ENCODE measurements around the gene IFITM2. TPM values are rescaled to one million over a fixed set of nuclear protein-coding genes. Genes with fewer than 3 reads are reported as not detected.
"Not testable (repeated sequence)": the region's sequence is repeated elsewhere in the genome, so short reads cannot be mapped to it uniquely, and the experiment has no call there.

The IFITM2 gene
- total RNA-seq, 1 donor from 2014 or later, result 39.9 TPM

DNA sequence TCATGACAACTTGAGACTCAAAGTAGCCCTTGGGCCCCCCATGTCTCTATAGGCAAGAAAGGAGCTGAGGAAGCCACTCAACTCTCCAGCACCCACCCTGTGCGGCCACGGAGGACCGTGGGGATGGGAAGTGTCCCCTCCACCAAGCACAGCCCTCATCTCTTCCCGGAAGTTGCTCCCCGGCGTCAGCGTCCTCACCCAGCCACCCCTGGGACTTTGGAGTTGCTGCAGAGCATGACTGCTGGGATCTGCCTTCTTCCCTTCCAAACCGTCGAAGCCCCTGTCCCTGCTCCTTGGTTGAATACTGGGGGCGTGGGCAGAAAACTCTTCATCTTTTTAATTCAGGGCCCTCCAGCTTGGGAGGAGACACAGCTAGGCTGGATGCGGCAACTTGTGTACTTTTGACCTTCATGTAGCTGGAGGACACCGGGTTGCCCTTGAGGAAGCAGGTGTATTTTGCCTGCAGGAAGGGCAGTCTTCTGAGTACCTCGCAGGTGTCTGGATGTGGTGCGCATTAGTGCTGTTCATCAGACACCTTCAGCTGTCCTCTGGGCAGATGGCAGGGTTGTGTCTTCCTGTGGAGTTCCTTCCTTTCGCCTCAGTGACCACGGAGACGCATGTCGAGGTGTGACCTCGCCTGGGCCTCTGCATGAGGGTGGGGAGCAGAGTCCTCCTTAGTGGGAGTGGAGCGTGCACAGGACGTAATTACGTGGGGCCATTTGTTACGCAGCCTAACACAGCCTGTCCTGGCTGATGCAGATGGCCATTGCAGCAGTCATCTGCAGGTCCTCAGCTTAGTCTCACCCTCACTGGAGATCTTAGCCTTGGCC, 25.2 kb downstream of the IFITM2 start:
- H3K4me3 ChIP-seq (ENCODE audit: low read depth, low read length), result no peak overlapping the region
- TF ChIP-seq, protein P1, sequence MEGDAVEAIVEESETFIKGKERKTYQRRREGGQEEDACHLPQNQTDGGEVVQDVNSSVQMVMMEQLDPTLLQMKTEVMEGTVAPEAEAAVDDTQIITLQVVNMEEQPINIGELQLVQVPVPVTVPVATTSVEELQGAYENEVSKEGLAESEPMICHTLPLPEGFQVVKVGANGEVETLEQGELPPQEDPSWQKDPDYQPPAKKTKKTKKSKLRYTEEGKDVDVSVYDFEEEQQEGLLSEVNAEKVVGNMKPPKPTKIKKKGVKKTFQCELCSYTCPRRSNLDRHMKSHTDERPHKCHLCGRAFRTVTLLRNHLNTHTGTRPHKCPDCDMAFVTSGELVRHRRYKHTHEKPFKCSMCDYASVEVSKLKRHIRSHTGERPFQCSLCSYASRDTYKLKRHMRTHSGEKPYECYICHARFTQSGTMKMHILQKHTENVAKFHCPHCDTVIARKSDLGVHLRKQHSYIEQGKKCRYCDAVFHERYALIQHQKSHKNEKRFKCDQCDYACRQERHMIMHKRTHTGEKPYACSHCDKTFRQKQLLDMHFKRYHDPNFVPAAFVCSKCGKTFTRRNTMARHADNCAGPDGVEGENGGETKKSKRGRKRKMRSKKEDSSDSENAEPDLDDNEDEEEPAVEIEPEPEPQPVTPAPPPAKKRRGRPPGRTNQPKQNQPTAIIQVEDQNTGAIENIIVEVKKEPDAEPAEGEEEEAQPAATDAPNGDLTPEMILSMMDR (IDR thresholded peaks at IDR 0.05; ENCODE audit: insufficient read depth, low read length, poor library complexity, severe bottlenecking), result no peak
- no peaks in the 10 kb centered on the region for H3K27me3 ChIP-seq (ENCODE audit: control insufficient read depth, insufficient read depth, low read length)
- H3K36me3 ChIP-seq (ENCODE audit: control insufficient read depth, insufficient read depth, low read length), result no peaks in the 10 kb centered on the region
- no peak for DNase-seq (ENCODE audit: low read depth)

DNA sequence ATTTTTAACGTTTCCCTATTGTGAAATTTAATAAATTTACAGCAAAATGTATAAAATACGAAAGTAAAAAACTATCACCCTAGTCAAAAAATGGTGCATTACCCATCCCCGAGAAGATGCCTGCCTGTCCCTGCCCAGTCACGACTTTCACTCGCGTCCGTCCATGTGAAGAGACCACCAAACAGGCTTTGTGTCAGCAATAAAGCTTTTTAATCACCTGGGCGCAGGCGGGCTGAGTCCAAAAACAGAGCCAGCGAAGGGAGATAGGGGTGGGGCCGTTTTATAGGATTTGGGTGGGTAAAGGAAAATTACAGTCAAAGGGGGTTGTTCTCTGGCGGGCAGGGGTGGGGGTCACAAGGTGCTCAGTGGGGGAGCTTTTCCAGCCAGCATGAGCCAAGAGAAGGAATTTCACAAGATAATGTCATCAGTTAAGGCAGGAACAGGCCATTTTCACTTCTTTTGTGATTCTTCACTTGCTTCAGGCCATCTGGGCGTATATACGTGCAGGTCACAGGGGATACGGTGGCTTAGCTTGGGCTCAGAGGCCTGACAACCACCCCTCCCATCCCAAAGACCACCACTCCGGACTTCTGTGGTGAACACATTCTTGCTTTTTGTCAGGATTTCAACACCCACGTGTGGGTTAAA, 26.1 kb downstream of the IFITM2 start:
- DNase-seq (ENCODE audit: low read depth); H3K27me3 ChIP-seq (ENCODE audit: control insufficient read depth, insufficient read depth, low read length); H3K4me3 ChIP-seq (ENCODE audit: low read depth, low read length); H3K36me3 ChIP-seq (ENCODE audit: control insufficient read depth, insufficient read depth, low read length): not testable (repeated sequence)

DNA sequence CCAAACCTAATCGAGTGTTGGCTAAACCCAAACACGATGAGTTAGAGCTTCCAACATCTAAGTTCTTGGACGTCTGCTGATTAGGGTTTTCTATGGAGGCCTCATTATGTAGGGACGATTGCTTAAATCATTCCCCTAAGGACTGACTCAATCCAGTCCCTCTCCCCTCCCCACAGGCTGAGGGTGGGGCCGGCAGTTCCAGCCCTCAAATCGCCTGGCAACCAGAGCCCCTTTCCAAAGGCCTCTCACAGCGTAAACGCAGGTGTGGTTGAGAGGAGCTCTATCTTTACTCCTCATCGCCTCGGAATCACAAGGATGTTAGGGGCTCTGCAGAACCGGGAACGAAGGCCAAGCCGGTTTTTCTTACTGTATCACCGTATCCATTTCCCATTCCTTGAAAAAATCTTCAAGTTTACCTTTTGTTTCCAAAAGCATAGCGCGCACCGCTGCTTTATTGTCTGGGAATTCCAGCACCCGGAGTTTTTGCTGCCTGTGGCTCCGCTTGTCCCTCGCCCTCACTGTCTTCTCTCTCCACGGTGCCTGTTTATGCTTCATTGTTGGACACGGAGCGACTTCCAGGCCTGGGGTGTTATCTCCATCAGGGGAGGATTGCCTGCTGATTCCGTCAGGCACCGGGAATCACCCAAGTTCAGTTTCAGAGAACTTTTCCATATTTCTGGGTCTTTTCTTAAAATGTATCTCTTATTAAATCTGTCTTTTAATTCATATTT, 26.8 kb downstream of the IFITM2 start:
- no peak for DNase-seq (ENCODE audit: low read depth)
- TF ChIP-seq, protein P1 (IDR thresholded peaks at IDR 0.05; ENCODE audit: insufficient read depth, low read length, poor library complexity, severe bottlenecking), result no peak

DNA sequence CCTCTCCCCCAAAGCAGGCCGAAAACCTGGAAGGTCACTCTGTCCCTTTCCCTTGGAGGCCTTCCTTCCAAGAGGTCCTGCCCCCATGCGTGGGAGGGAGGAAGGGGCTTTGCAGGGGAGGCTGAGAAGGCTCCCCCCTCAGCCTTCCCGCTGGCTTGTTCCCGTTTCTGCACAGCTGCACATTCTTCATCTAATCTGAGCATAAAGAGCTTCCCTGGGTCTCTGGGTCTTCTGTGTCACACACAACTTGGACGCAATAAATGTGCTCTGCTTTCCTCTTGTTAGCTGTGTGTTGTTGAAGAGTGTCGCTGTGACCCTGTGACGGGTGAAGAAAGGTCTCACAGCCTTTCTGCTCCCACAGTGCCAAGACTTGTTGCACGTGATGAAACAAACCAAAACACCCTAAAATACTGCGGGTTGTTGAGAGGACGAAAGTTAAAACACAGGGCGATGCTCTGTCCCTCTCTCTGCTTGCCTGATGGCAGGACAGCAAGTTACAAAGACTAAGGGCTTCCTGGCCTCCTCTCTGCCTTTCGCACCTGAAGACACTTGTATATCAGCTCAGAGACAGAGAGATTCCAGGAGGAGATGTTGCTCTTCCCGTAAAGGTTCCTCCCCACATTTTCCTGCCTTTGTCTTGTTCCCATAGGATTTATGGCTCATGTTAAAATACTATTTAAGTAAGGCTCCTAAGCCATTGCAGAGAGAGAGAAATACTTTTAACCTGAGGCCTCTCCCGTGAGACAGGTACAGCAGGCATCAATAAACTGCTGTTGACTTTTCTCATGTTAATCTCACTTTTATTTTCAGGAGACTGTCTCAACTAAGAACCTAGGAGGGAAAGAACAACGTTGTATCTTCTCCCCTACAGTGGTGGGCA, 28.4 kb downstream of the IFITM2 start:
- no peak for DNase-seq (ENCODE audit: low read depth)
- Histone ChIP-seq H3K4me3 (ENCODE audit: low read depth, low read length) (no peak overlapping the region), H3K36me3 (ENCODE audit: control insufficient read depth, insufficient read depth, low read length) (no peaks in the 10 kb centered on the region), H3K27me3 (ENCODE audit: control insufficient read depth, insufficient read depth, low read length) (no peaks in the 10 kb centered on the region)
- TF ChIP-seq, protein P1 (IDR thresholded peaks at IDR 0.05; ENCODE audit: insufficient read depth, low read length, poor library complexity, severe bottlenecking), result no peak

More for the DNA sequence above, 26.8 kb downstream of the IFITM2 start:
- H3K4me3 ChIP-seq (ENCODE audit: low read depth, low read length), result no peak overlapping the region
- H3K27me3 ChIP-seq (ENCODE audit: control insufficient read depth, insufficient read depth, low read length), result no peaks in the 10 kb centered on the region
- no peaks in the 10 kb centered on the region for H3K36me3 ChIP-seq (ENCODE audit: control insufficient read depth, insufficient read depth, low read length)

DNA sequence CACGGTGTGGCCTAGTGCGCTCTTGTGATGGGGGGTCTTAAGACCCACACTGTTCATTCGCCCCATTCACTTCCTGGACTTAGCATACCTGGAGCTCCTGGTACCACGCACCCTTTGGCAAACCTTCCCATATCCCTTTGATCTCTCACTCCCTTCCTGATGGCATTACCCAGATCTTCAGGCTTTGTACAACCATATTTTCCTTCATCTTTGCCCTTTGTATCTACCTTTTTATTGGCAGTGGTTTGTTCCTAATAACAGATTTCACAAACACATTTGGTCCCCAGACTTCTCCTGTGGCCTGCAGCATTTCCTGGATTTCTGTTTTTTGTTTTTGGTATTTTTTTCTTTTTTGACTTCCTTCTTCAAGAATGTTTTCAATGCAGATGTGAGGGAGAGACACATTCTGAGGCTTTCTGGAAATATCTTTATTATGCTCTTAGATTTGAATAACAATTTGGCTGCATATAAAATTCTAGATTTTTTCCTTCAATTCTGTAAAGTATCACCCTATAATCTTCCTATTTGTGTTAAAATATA, 29.1 kb downstream of the IFITM2 start:
- TF ChIP-seq, protein P1 (IDR thresholded peaks at IDR 0.05; ENCODE audit: insufficient read depth, low read length, poor library complexity, severe bottlenecking), result no peak
- no peak for DNase-seq (ENCODE audit: low read depth)
- Histone ChIP-seq H3K4me3 (ENCODE audit: low read depth, low read length) (no peak overlapping the region), H3K27me3 (ENCODE audit: control insufficient read depth, insufficient read depth, low read length) (no peaks in the 10 kb centered on the region), H3K36me3 (ENCODE audit: control insufficient read depth, insufficient read depth, low read length) (no peaks in the 10 kb centered on the region)

Data from kidney epithelial cell (primary cell).